Measurements from ENCODE around the gene ZNF382.

Gene ZNF382

DNA sequence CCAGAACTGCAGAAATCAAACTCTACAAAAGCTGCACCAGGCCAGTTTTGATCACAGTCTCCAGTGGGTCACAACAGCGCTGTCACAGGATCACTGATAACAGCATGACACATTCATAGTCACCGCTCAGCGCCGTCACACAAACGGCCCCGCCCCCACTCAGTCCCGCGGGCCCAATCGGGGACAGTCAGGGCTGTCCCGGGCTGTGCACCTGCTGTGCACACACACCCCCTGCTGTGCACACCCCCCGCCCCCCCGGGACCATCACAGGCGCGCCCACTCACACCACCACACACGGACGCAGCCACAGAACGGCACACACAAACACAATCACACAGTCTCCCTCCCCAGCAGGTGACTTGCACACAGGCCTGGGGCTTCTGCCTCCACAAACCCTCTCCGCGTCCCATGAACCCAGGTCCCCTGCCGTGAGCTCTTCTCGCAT lies 435 bp upstream of the ZNF382 start:
- Histone ChIP-seq H3K4me1 (ENCODE audit: control insufficient read depth in 1 of 2, insufficient read depth in 2 of 2, low read length in 2 of 2) (peaks cover 0 to 4% of the 10 kb centered on the region in 2 donors), H3K27me3 (ENCODE audit: control insufficient read depth in 1 of 2, insufficient read depth in 2 of 2, low read length in 2 of 2) (no peaks in the 10 kb centered on the region), H3K9ac (ENCODE audit: low read depth in 1 of 2, low read length in 2 of 2) (peak overlapping the region; percentile 38 to 54), H3K9me3 (ENCODE audit: control insufficient read depth in 1 of 2, low read length in 2 of 2) (peaks cover 7 to 12% of the 10 kb centered on the region in 2 donors), H3K27ac (ENCODE audit: low read depth, low read length) (peak overlapping the region; percentile 66), H3K4me3 (ENCODE audit: low read depth in 1 of 2, low read length in 2 of 2) (peak overlapping the region; percentile 62 to 76), H3K36me3 (ENCODE audit: control insufficient read depth in 1 of 2, insufficient read depth in 2 of 2, low read length in 2 of 2) (no peaks in the 10 kb centered on the region)

DNA sequence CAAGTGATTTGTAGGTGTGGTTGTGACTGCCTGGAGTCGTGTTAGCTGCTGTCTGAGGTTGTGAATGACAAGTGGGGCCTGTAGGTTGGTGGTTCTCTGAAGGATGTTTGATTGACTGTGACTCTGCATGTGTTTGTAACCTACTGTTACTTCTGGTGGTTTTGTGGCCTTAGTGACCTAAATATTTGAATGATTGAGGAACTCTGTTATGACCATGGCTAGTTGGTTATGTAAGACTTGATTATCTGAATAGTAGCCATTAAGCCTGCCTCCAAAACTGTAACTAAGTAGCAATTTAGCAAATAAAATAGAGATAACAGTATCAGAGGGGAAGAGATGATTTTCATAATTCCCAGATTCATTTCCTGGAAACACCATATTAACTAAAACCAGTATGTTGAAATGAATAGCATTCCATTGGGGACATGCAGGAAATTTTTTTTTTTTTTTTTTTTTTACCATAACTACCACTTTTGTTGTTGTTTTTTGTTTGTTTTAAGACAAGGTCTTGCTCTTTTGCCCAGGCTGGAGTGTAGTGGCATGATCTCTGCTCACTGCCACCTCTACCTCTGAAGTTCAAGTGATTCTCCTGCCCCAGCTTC lies 865 bp downstream of the ZNF382 start:
- no peak overlapping the region for H3K27ac ChIP-seq (ENCODE audit: low read depth, low read length)
- H3K9me3 ChIP-seq (ENCODE audit: control insufficient read depth in 1 of 2, low read length in 2 of 2): peaks cover 11 to 12% of the 10 kb centered on the region in 2 donors
- no peaks in the 10 kb centered on the region for H3K27me3 ChIP-seq (ENCODE audit: control insufficient read depth in 1 of 2, insufficient read depth in 2 of 2, low read length in 2 of 2)
- peak overlapping the region in 1 of 2 donors; percentile 54 for H3K9ac ChIP-seq (ENCODE audit: low read depth in 1 of 2, low read length in 2 of 2)
- H3K4me3 ChIP-seq (ENCODE audit: low read depth in 1 of 2, low read length in 2 of 2): peak overlapping the region; percentile 62 to 76
- H3K36me3 ChIP-seq (ENCODE audit: control insufficient read depth in 1 of 2, insufficient read depth in 2 of 2, low read length in 2 of 2): peaks cover 0 to 3% of the 10 kb centered on the region in 2 donors
- H3K4me1 ChIP-seq (ENCODE audit: control insufficient read depth in 1 of 2, insufficient read depth in 2 of 2, low read length in 2 of 2): peaks cover 0 to 4% of the 10 kb centered on the region in 2 donors

DNA sequence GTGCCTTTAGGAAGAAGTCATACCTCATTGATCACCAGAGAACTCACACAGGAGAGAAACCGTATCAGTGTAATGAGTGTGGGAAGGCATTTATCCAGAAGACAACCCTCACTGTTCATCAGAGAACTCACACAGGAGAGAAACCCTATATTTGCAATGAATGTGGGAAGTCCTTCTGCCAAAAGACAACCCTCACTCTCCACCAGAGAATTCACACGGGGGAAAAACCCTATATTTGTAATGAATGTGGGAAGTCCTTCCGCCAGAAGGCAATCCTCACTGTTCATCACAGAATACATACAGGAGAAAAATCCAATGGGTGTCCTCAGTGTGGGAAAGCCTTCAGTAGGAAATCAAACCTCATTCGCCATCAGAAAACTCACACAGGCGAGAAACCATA lies 21.9 kb downstream of the ZNF382 start:
- no peaks in the 10 kb centered on the region for H3K4me1 ChIP-seq (ENCODE audit: control insufficient read depth in 1 of 2, insufficient read depth in 2 of 2, low read length in 2 of 2)
- H3K36me3 ChIP-seq (ENCODE audit: control insufficient read depth in 1 of 2, insufficient read depth in 2 of 2, low read length in 2 of 2): peaks cover 3 to 5% of the 10 kb centered on the region in 2 donors
- no peak overlapping the region for H3K27ac ChIP-seq (ENCODE audit: low read depth, low read length)
- no peaks in the 10 kb centered on the region for H3K27me3 ChIP-seq (ENCODE audit: control insufficient read depth in 1 of 2, insufficient read depth in 2 of 2, low read length in 2 of 2)
- peaks cover 58 to 87% of the 10 kb centered on the region in 2 donors for H3K9me3 ChIP-seq (ENCODE audit: control insufficient read depth in 1 of 2, low read length in 2 of 2)
- peak overlapping the region in 1 of 2 donors; percentile 23 for H3K4me3 ChIP-seq (ENCODE audit: low read depth in 1 of 2, low read length in 2 of 2)
- H3K9ac ChIP-seq (ENCODE audit: low read depth in 1 of 2, low read length in 2 of 2): no peak overlapping the region

DNA sequence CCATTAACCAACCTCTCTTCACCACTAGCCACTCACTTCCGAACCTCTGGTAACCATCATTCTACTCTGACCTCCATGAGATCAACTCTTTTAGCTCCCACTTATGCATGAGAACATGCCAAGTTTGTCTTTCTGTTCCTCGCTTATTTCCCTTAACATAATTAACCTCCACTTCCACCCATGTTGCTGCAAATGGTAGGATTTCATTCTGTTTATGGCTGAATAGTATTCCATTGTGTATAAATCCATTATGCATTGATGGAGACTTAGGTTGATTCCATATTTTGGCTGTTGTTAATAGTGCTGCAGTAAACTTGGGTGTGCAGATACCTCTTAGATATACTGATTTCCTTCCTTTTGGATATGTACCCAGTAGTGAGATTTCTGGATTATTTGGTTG lies 30.2 kb downstream of the ZNF382 start:
- Histone ChIP-seq H3K4me3 (ENCODE audit: low read depth in 1 of 2, low read length in 2 of 2) (no peak overlapping the region), H3K9ac (ENCODE audit: low read depth in 1 of 2, low read length in 2 of 2) (no peak overlapping the region), H3K4me1 (ENCODE audit: control insufficient read depth in 1 of 2, insufficient read depth in 2 of 2, low read length in 2 of 2) (no peaks in the 10 kb centered on the region), H3K9me3 (ENCODE audit: control insufficient read depth in 1 of 2, low read length in 2 of 2) (peaks cover 76 to 89% of the 10 kb centered on the region in 2 donors), H3K27ac (ENCODE audit: low read depth, low read length) (no peak overlapping the region), H3K36me3 (ENCODE audit: control insufficient read depth in 1 of 2, insufficient read depth in 2 of 2, low read length in 2 of 2) (peaks cover 11 to 14% of the 10 kb centered on the region in 2 donors), H3K27me3 (ENCODE audit: control insufficient read depth in 1 of 2, insufficient read depth in 2 of 2, low read length in 2 of 2) (no peaks in the 10 kb centered on the region)

DNA sequence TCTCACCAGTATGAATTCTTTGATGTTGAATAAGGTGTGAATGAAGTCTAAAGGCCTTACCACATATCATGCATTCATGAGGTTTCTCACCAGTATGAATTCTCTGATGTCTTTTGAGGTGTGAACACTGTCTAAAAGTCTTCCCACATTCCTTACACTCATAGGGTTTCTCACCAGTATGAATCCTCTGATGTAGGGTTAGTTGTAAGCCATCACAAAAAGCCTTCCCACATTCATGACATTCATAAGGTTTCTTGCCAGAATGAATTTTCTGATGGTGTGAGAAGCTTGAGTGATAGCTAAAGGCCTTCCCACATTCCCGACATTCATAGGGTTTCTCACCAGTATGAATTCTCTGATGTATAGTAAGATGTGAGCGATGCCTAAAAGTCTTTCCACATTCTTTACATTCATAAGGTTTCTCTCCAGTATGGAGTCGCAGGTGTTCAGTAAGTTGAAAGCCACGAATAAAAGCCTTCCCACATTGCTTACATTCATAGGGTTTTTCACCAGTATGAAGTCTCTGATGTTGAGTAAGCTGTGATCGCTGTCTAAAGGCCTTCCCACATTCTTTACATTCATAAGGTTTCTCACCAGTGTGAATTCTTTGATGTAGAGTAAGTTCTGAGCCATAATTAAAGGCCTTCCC lies 33.9 kb downstream of the ZNF382 start:
- peaks cover 83 to 90% of the 10 kb centered on the region in 2 donors for H3K9me3 ChIP-seq (ENCODE audit: control insufficient read depth in 1 of 2, low read length in 2 of 2)
- no peaks in the 10 kb centered on the region for H3K4me1 ChIP-seq (ENCODE audit: control insufficient read depth in 1 of 2, insufficient read depth in 2 of 2, low read length in 2 of 2)
- peak overlapping the region in 1 of 2 donors; percentile 24 for H3K4me3 ChIP-seq (ENCODE audit: low read depth in 1 of 2, low read length in 2 of 2)
- no peak overlapping the region for H3K27ac ChIP-seq (ENCODE audit: low read depth, low read length)
- peaks cover 26 to 30% of the 10 kb centered on the region in 2 donors for H3K36me3 ChIP-seq (ENCODE audit: control insufficient read depth in 1 of 2, insufficient read depth in 2 of 2, low read length in 2 of 2)
- H3K27me3 ChIP-seq (ENCODE audit: control insufficient read depth in 1 of 2, insufficient read depth in 2 of 2, low read length in 2 of 2): no peaks in the 10 kb centered on the region
- H3K9ac ChIP-seq (ENCODE audit: low read depth in 1 of 2, low read length in 2 of 2): no peak overlapping the region

DNA sequence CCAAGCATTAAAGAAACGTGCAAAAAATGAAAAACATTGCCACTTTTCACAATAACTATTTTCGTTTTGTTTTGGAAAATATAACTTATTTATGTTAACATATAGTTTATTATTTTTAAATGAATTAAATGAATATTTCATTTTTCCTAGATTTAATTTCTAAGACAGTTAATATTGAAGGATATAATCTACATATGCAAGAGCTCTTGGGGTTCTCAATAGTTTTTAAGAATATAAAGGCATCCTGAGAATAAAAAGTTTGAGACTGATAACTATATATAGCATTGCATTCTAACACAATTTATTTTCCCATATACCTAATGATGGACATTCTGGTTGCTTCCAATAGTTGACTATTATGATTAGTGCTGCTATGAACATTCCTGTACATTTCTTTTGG lies 41.6 kb downstream of the ZNF382 start:
- Histone ChIP-seq H3K4me3 (ENCODE audit: low read depth in 1 of 2, low read length in 2 of 2) (no peak overlapping the region), H3K27ac (ENCODE audit: low read depth, low read length) (no peak overlapping the region), H3K36me3 (ENCODE audit: control insufficient read depth in 1 of 2, insufficient read depth in 2 of 2, low read length in 2 of 2) (peaks cover 20 to 37% of the 10 kb centered on the region in 2 donors), H3K4me1 (ENCODE audit: control insufficient read depth in 1 of 2, insufficient read depth in 2 of 2, low read length in 2 of 2) (no peaks in the 10 kb centered on the region), H3K9me3 (ENCODE audit: control insufficient read depth in 1 of 2, low read length in 2 of 2) (peaks cover 50 to 57% of the 10 kb centered on the region in 2 donors), H3K27me3 (ENCODE audit: control insufficient read depth in 1 of 2, insufficient read depth in 2 of 2, low read length in 2 of 2) (no peaks in the 10 kb centered on the region), H3K9ac (ENCODE audit: low read depth in 1 of 2, low read length in 2 of 2) (no peak overlapping the region)

DNA sequence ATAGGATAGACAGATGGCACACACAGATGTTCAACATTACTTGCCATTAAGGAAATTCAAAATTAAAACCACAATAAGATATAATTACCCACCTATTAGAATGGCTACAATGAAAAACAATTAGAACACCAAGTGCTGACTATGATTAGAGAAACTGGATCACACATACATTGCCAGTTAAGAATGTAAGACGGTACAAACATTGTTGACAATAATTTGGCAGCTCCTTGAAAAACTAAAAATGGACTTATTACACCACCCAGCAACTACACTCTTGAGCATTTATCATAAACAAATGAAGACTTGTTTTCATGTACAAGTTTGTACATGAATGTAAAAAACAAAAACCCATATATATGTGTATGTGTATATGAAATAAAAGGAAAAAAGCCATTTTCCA lies 47.8 kb downstream of the ZNF382 start:
- Histone ChIP-seq H3K4me1 (ENCODE audit: control insufficient read depth in 1 of 2, insufficient read depth in 2 of 2, low read length in 2 of 2) (no peaks in the 10 kb centered on the region), H3K4me3 (ENCODE audit: low read depth in 1 of 2, low read length in 2 of 2) (no peak overlapping the region), H3K9ac (ENCODE audit: low read depth in 1 of 2, low read length in 2 of 2) (no peak overlapping the region), H3K36me3 (ENCODE audit: control insufficient read depth in 1 of 2, insufficient read depth in 2 of 2, low read length in 2 of 2) (peaks cover 44 to 60% of the 10 kb centered on the region in 2 donors), H3K27ac (ENCODE audit: low read depth, low read length) (no peak overlapping the region), H3K27me3 (ENCODE audit: control insufficient read depth in 1 of 2, insufficient read depth in 2 of 2, low read length in 2 of 2) (no peaks in the 10 kb centered on the region), H3K9me3 (ENCODE audit: control insufficient read depth in 1 of 2, low read length in 2 of 2) (peaks cover 42 to 62% of the 10 kb centered on the region in 2 donors)

DNA sequence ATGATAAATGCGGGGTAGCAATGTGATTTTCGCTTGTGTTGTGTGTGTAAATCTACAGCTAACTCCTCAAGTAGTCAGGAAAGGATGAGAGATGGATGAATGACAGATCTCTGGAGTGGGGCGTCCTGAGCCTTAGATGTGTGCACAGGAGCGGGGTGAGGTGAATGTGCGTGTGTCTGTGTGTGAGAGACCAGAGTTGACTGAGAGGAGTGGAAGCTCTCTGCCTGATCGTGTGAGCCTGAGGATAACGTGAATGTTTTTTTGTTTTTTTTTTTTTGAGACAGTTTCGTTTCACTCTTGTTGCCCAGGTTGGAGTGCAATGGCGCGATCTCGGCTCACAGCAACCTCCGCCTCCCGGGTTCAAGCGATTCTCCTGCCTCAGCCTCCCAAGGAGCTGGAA lies 60.7 kb downstream of the ZNF382 start:
- Histone ChIP-seq H3K4me3 (ENCODE audit: low read depth in 1 of 2, low read length in 2 of 2) (peak overlapping the region; percentile 90 to 98), H3K9me3 (ENCODE audit: control insufficient read depth in 1 of 2, low read length in 2 of 2) (peaks cover 16 to 28% of the 10 kb centered on the region in 2 donors), H3K4me1 (ENCODE audit: control insufficient read depth in 1 of 2, insufficient read depth in 2 of 2, low read length in 2 of 2) (peaks cover 0 to 10% of the 10 kb centered on the region in 2 donors), H3K9ac (ENCODE audit: low read depth in 1 of 2, low read length in 2 of 2) (peak overlapping the region in 1 of 2 donors; percentile 63), H3K27ac (ENCODE audit: low read depth, low read length) (no peak overlapping the region), H3K27me3 (ENCODE audit: control insufficient read depth in 1 of 2, insufficient read depth in 2 of 2, low read length in 2 of 2) (no peaks in the 10 kb centered on the region), H3K36me3 (ENCODE audit: control insufficient read depth in 1 of 2, insufficient read depth in 2 of 2, low read length in 2 of 2) (peaks cover 8 to 9% of the 10 kb centered on the region in 2 donors)

DNA sequence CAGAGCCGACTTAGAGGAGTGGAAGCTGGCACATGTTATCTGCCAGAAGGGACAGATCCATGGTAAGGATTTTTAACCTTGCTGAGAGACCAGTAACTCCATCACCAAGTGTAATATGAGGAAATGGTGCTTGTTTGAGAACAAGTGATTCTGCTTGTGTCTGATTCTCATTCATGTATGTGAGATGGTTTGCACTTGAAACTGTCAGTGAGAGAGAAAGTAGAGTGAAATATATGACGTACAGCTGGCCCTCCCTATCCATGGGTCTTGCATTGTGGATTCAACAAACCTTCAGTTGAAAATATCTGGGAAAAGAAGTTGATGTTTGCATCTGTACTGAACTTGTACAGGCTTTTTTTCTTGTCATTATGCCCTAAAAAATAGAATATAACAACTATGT lies 63.5 kb downstream of the ZNF382 start:
- peaks cover 0 to 10% of the 10 kb centered on the region in 2 donors for H3K4me1 ChIP-seq (ENCODE audit: control insufficient read depth in 1 of 2, insufficient read depth in 2 of 2, low read length in 2 of 2)

DNA sequence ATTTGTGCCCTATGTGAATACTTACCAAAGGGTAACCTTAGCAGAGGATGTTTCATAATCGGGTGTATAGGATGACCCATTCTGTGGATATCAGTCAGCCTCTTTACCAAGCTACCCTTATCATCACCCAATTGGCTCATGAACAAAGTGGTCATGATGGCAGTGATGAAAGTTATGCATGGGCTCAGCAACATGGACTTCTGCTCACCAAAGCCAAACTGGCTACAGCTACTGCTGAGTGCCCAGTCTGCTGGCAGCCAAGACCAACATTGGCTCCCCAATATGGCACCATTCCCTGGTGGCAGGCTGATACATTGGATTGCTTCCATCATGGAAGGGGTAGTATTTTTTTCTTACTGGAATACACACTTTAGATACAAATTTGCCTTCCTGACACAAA lies 67.3 kb downstream of the ZNF382 start:
- no peaks in the 10 kb centered on the region for H3K4me1 ChIP-seq (ENCODE audit: control insufficient read depth in 1 of 2, insufficient read depth in 2 of 2, low read length in 2 of 2)
- no peaks in the 10 kb centered on the region for H3K27me3 ChIP-seq (ENCODE audit: control insufficient read depth in 1 of 2, insufficient read depth in 2 of 2, low read length in 2 of 2)
- peaks cover 0 to 2% of the 10 kb centered on the region in 2 donors for H3K36me3 ChIP-seq (ENCODE audit: control insufficient read depth in 1 of 2, insufficient read depth in 2 of 2, low read length in 2 of 2)
- H3K9me3 ChIP-seq (ENCODE audit: control insufficient read depth in 1 of 2, low read length in 2 of 2): peaks cover 31 to 41% of the 10 kb centered on the region in 2 donors
- no peak overlapping the region for H3K27ac ChIP-seq (ENCODE audit: low read depth, low read length)
- H3K9ac ChIP-seq (ENCODE audit: low read depth in 1 of 2, low read length in 2 of 2): no peak overlapping the region
- H3K4me3 ChIP-seq (ENCODE audit: low read depth in 1 of 2, low read length in 2 of 2): no peak overlapping the region

More for the DNA sequence above, 63.5 kb downstream of the ZNF382 start:
- H3K27ac ChIP-seq (ENCODE audit: low read depth, low read length): no peak overlapping the region
- peaks cover 6 to 9% of the 10 kb centered on the region in 2 donors for H3K36me3 ChIP-seq (ENCODE audit: control insufficient read depth in 1 of 2, insufficient read depth in 2 of 2, low read length in 2 of 2)
- no peak overlapping the region for H3K9ac ChIP-seq (ENCODE audit: low read depth in 1 of 2, low read length in 2 of 2)
- peak overlapping the region in 1 of 2 donors; percentile 28 for H3K4me3 ChIP-seq (ENCODE audit: low read depth in 1 of 2, low read length in 2 of 2)
- peaks cover 33% of the 10 kb centered on the region in 2 donors for H3K9me3 ChIP-seq (ENCODE audit: control insufficient read depth in 1 of 2, low read length in 2 of 2)
- H3K27me3 ChIP-seq (ENCODE audit: control insufficient read depth in 1 of 2, insufficient read depth in 2 of 2, low read length in 2 of 2): no peaks in the 10 kb centered on the region

Measured in duodenal mucosa (tissue), 2 donors.